ENCODE results near the gene CLCNKA. TPM values are rescaled to one million over a fixed set of nuclear protein-coding genes. Genes with fewer than 3 reads are reported as not detected.
"Not testable (repeated sequence)": the region's sequence is repeated elsewhere in the genome, so short reads cannot be mapped to it uniquely, and the experiment has no call there.

Gene CLCNKA
- total RNA-seq, 2 donors from 2014 or later = 0.26 to 0.38 TPM

DNA sequence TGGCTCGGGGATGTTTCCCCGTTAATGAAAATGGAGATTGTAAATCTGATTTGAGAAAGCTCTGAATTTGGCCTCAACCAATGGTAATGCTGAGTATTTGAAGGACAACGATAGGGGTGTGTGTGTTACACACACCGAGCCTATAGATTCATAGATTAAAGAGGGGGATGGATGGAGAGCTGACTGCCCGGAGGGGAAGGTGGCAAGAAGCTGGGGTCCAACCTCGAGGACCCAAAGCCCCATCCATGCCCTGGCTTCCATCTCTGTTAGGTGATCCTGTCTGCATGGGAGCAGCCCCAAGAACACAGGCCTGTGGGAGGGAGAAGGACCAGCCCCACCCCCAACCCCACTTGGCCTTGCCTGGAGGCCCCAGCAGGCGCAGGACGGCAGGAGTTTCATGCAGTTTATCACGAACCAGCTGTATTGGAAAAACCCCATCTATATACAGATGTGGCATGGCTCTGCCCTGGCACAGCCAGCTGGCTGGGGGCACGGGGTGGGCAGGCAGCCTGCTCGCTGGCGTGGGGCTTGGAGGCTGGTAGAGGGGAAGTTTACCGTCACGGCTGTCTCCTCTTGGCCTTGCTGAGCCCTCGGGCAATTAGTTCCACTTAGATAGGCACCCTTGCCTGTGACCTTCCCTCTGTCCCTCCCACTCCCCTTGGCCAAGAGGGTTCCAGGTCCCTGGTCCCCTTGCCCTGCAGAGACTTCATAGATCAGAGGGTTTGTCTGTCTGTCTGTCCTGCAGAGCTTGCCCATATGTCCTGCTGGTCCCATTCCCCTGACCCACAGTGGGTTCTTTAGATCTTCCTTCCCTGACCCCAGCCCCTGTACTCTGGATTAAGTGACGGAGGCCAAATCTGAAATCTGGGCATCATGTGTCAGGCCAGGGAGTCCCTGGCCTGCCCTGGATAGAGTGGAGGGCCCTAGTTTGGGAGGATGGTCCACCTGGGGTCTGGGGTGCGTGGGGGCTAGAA is 7.0 kb upstream of the CLCNKA start:
- intact Hi-C loops (cut with DNase I) = no loop called here
- DNase-seq = peak; percentile 59
- no peak for ATAC-seq

DNA sequence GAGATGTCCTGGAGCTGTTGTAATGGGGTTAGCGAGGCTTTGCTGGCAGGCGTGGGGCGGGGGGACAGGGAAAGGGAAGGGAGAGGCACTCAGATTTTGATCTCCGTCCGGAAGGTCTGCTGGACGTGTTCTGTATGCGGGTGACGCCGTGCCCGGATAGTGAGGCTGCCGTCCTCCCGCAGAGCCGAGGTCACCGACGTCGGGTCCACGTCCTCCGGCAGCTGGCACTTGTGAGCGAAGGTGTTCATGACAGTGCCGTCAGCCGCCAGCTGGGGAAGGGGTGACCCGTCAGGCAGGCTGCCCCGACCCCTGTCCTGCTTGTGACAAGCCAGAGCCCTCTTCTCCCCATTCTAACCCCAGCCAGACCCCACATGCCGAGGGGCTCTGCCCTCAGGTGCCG is 6.3 kb upstream of the CLCNKA start:
- DNase-seq (peak; percentile 49), ATAC-seq (no peak)
- intact Hi-C loops (cut with DNase I) = no loop called here

DNA sequence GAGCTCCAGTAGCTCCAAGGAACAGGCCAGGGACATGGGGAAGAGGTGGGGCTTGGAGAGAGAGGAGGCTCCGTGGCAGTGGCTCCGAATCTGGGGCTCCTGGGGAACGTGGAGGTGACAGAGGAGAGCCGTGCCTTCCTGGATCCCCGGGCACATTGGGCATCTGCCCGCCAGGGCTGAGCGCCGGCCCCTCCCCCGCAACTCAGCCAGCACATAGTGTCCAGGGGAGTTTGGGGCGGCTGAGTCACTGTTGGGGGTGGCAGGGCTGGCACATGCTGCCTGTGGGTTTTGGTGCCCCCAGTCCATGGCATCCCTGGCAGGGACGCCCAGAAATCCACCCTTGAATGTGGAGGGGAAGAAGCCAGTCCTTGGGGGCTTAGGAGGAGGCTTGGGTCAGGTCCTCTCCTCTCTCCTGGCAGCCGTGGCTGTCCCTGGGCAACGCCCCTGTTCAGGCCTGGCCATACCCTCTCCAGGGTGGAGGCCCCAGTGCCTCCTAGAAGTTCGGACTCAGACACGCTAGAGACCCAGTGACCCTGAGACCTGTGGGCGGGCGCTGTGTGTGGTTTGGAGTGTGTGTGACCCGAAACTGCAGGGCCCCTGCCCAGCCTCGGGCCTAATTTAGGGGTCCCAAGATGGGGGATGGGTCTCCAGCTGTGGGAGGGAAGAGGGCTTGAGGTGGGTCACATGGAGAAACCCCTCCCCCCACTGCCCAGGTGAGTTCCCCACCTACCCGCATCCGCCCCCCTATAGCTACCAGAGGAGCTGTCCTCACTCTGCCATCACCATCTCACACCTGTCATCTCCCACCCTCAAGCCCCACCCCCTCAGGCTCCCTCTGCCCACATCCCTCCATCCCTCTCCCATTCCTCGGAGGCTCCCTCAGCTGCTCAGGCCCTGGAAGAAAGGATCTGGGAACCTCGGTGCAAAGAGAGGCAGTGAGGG is 5.6 kb upstream of the CLCNKA start:
- peak in 1 of 2 donors; percentile 1 for ATAC-seq
- intact Hi-C loops (cut with DNase I) = no loop called here
- peak; percentile 57 for DNase-seq

DNA sequence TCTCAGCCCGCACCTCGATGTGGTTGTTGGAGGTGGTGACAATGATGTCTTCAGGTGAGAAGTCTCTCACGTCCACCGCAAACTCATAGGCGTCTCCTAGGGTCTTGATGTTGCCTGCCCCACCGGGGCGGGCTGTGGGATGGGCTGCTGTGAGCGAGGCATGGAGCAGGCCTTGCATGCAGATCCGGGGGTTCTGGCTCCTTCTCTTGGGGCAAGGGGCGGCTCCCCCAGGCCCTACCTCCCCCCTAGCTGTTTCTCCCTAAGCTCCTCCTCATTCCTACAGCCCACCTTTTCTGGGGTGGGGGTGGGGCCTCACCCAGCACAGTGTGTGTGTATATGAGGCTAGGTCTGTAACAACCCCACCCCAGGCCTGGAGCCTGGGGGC is 4.8 kb upstream of the CLCNKA start:
- no peak for DNase-seq

DNA sequence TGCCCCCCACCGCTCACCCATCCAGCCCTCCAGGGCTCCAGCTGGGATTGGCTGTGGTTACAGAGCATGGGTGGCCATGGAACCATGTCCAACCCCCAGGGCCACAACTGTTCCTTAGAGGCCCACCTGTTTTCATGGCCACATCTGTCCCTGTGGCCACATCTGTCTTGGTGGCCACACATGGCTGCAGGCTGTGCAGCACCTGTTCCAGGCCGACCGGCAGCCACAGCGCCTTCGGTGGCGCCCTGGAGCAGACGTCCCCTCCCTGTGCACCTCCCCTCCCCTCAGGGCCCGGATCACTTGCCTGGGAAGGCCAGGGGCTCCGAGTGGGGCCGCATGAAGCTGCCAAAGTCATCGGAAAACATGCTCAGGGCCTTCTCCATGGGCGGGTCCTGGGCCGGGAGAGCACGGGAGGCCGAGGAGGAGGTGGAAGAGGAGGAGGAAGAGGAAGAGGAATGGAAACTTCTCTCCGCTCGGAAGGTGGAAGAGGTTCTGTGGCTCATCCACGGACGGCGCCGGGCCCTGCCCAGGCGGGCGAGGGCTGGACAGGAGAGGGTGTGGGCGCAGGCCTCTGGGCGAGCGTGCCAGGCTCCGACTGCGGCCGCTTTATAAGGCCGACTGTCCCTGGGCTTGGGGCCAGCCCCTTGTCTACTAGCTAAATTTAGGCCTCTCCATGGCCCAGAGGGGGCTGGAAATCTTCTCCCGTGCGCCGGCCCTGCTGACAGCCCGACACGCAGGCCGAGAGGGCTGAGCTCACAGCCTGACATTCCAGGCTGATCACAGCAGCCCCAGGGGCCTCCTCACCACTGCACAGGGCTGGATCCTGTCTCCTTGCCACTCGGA is 4.2 kb upstream of the CLCNKA start, which contains the start of gene HSPB7:
HSPB7 (minus strand) TSS at position 583 of the 843 bp plus-strand sequence; CDS start at position 503, 80 bp downstream.
- DNase-seq = peak; percentile 92
- ATAC-seq = peak; percentile 64 to 66
- intact Hi-C loops (cut with DNase I) = no loop called here

More for the DNA sequence above, 4.8 kb upstream of the CLCNKA start:
- no peak for ATAC-seq
- intact Hi-C loops (cut with DNase I) = no loop called here

DNA sequence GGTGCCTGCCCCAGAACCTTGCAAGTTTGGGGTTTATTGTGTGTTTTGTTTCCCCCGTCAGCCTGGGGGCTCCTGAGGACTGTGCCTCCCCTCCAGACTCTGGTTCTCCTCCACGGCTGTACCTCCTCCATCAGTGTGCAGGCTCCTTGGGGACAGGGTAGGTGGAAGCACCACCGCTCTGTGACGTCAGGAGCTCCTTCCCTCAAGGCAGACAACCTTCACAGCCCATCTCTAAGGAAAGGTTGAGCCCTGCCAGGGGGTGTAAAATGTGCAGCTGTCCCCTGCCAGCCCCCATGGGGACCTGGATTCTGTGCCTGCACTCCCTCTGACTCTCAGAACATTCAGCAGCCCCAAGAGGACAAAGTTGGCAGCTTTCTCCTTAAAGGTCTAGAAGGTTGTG is 3.5 kb upstream of the CLCNKA start:
- peak in 1 of 2 donors; percentile 1 for ATAC-seq
- DNase-seq = no peak
- intact Hi-C loops (cut with DNase I) = no loop called here

DNA sequence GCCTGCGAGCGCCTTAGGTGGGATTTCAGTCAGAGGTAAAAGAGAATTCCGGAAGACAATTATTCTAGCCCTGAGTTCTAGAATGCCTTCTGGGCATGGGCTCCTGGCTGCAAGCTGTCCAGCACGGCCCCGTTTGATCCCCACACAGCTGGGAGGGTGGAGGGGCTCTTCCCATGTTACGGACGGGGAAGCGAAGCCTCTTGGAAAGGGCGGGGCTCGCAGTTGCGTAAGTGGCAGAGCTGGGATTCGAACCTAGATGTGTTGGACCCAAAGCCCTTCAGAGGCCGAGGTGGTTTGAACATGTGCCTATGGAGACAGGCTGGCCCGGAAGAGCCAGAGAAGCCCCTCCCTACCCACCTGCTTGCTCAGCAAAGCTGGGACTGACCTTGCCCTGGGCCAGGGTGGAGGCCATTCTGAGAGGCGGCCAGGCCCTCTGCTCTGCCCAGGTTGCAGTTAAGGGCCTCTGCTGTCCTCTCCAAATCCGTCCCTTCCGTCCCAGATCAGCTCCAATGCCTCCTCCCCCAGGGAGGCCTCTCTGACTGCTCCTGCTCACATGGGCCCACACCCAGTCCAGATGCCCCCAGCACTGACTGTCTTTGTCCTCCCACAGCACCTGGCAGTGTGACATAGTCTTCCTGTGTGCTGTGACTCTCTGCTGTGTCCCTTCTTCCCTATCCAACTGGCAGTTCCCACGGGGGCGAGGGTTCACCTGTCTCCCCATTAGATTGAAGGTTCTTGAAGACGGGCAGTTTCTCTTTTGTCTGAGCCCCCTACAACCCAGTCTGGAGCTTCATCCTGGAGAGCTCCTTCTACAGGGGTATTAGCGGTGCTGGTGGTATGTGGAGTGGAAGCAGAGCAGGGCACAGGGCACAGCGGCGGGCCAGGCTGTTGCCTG is 2.8 kb upstream of the CLCNKA start:
- ATAC-seq (peak in 1 of 2 donors; percentile 39), DNase-seq (no peak)
- intact Hi-C loops (cut with DNase I) = no loop called here

DNA sequence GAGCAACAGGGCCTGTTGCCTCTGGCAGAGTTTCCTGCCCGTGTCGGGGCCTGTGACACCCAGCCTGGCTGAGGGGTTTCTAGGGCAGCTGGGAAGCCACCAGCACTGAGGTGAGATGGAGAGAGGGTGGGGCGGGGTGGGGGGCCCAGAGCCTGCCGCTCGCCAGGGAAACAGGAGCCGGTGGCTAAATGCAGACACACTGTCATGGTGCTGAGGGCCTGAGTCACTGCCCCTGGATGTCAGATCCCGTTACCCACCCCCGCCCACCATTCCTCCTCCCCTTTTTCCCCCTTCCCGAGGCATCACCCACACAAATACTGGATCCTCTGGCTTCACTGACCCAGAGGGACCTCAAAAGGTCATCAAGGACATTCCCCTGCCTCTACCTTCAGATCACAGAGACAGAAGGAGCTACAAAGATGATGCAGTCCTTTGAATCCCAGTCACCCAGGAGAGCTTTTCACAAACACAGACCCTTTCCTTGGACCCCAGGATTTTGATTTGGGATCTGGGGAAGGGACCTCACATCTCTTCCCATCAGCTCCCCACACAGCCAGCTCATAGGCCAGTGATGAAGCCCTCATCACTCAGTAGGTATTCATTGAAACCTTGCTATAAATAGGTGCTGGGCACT is 2.1 kb upstream of the CLCNKA start:
- intact Hi-C loops (cut with DNase I) = no loop called here
- DNase-seq = peak; percentile 71
- ATAC-seq = peak in 1 of 2 donors; percentile 21

DNA sequence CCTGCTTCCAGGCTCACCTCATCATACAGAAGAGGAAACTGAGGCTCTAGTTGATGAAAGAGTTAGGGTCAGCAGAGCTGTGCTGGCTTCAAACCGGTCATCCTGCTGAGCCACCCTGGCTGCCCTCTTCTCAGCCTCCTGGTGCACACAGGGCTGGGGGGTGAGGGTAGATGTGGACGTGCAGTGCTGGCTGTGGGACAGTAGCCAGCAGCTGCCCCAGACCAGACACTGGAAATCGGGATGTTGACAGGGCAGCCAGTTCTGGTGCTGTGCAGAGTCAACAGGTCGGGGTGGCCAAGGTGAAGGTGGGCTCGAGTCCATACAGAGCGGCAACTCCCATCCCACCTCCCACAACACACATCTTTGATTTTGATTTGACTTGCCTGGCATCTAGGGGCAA is 1.5 kb upstream of the CLCNKA start:
- DNase-seq = no peak
- intact Hi-C loops (cut with DNase I) = no loop called here
- peak in 1 of 2 donors; percentile 1 for ATAC-seq

DNA sequence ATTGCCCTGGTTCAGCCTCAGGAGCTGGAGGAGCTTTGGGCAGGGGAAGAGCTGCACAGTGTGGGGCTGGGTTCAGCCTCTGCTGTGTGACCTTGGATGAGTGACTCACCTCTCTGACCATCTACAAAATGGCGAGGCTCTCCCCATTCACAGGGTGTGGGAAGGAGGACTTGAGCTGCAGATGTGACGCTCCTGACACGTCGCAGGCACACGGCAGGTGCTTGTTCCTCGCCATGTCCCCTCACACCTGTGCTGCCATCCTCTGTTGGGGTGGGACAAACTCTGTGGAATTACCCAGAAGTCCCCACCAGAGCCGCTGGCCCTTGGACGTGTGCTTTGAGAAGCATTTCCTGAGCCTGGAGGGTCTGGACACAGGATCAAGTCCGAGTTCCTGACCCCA is 958 bp upstream of the CLCNKA start:
- ATAC-seq; DNase-seq; intact Hi-C loops (cut with DNase I): not testable (repeated sequence)

DNA sequence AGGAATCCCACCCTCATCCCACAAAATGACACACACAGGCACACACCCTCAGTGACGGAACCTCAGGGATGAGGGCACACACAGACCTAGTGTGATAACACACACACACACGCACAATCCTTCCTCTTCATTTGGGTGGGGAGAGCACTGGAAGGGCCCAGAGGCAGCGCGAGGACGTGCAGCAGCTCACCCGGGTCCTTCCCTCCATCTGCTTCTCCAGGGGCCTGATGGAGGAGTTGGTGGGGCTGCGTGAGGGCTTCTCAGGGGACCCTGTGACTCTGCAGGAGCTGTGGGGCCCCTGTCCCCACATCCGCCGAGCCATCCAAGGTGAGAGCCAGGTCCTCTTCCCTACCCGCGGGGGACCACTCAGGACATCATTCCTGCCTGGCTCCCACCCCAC is 557 bp downstream of the CLCNKA start:
- DNase-seq (no peak), ATAC-seq (no peak)
- intact Hi-C loops (cut with DNase I) = no loop called here

DNA sequence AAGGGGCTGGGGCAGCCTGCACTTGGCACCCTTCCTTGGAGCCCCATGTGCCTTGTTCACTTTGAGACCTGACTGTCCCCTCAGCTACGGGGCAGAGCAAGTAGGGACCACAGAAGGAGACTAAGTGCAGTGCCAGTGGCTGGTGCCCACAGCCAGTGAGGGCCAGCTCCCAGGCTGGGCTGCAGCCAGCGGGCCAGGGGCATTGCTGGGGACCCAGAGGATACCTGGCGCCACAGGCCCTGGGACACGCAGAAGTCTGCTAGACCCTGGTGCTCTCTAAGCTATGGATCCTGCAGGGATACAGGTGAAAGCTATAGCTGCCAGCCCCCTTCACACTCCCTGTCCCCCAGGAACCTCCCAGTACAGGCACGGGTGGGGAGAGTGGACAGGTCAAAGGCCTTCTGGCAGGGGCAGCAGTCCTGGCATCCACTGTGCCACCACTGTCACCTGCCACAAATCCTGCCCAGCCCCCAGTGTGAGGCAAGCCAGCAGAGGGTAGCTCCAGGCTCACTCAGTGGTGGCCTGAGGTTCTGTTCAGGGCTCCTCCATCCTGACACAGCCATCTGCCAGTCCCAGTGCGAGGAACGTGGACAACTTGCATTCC is 1.3 kb downstream of the CLCNKA start:
- intact Hi-C loops (cut with DNase I) = no loop called here
- ATAC-seq (no peak), DNase-seq (no peak)

DNA sequence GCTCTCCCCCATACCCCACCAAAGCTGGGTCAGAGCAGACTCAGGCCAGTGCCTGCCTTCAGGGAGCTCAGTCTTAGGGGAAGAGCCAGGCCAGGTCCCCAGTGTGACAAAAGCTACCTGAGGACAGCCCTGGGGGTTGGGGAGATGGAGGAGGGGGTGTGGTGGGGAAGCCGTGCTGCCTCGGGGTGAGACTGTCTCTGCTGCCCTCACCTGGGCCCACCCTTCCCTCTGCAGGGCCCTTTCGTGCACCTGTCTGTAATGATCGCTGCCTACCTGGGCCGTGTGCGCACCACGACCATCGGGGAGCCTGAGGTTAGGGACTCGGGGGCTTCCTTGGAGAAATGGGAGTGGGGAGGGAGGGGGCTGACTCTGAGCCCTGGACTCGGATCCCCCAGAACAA is 4.5 kb downstream of the CLCNKA start:
- ATAC-seq; intact Hi-C loops (cut with DNase I); DNase-seq: not testable (repeated sequence)

DNA sequence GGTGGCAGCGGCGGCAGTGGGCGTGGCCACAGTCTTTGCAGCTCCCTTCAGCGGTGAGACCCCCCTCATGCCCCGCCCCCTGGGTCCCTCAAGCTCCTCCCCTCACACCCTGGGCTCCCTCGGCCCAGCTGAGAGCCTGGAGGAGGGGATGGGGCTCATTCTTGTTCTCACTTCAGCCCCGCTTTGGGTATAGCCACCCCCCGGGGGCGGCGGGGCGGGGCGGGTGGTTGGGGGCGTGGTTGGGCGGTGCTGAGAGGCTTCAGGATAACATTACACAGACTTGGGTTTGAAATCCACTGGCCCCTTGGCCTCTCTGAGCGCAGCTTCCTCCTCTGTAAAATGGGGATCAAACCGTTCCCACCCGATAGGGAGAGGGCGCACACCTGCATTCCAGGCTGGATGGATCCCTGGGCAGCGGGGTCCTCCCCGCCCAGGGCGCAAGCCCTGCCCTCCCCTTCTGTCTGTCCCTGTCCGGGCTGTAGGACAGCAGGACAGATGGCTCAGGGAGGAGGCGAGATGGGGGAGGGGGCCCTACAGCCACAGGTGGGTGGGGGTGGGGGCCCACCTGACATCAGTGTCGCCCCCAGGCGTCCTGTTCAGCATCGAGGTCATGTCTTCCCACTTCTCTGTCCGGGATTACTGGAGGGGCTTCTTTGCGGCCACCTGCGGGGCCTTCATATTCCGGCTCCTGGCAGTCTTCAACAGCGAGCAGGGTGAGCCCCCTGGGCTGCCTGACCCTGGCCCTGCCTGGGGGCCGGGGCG is 5.1 kb downstream of the CLCNKA start:
- peak; percentile 54 to 56 for ATAC-seq
- DNase-seq = no peak
- intact Hi-C loops (cut with DNase I) = no loop called here

DNA sequence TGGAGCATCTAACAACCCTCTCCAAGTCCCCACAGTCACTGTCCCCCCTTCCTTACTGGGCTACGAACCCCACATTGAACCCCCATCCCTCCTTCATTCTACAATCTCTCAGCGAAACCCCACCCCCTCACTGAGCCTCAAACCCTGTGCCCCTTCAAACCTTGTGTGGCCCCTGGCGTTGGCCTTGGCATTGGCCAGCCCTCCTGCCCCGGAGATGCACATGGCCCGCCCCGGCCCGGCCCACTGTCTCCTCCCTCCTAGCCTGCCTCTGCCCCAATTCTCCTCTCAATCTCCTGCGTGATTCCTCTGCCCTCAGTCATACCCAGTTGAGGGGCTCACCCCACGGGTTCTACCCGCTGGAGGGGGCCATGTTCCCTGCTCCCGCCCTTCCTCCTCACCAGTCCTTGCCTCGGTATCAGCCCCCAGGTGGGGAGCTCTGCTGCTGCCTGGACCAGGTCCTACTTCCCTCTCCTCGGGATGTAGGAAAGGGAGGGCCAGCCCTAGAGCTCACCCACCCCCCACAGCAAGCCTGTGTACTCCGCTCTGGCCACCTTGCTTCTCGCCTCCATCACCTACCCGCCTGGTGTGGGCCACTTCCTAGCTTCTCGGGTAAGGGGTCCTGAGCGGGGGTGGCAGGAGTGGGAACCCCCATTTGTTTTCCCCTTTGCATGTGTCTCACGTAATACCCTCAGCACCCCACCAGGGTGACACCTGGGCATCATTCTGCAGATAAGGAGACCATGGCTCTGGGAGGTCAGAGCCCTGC is 6.6 kb downstream of the CLCNKA start:
- DNase-seq (no peak), ATAC-seq (no peak)
- intact Hi-C loops (cut with DNase I) = no loop called here

DNA sequence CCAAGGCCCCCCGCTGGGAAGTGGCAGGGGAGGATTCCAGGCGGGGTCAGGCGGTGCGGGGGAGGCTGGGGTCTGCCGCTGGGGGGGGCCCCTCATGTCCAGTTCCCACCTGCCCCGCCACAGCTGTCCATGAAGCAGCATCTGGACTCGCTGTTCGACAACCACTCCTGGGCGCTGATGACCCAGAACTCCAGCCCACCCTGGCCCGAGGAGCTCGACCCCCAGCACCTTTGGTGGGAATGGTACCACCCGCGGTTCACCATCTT is 7.1 kb downstream of the CLCNKA start:
- DNase-seq; ATAC-seq; intact Hi-C loops (cut with DNase I): not testable (repeated sequence)

Measured in left cardiac atrium (tissue), 4 donors.